GM10248 (cell line): Measurements from ENCODE around the gene ARPC3.

Experiments
- CTCF ChIA-PET: fragments of 300-600 bp; sonication (Branson Sonifier 250); formaldehyde crosslinking; extraction: SDS; loops from one replicate; lab custom pipeline; 2021; ENCODE audit warnings: antibody characterized with exemption; lab: Yijun Ruan, JAX
- POLR2A ChIA-PET: fragments of 350-650 bp; sonication (Branson Sonifier 250); formaldehyde crosslinking; extraction: SDS; loops from one replicate; lab custom pipeline; 2020; ENCODE audit warnings: antibody characterized with exemption; lab: Yijun Ruan, JAX
- DNase-seq: peaks from one replicate; pipeline ENCODE4 v3.0.0; 2012; ENCODE audit errors: extremely low spot score
- TF ChIP-seq, protein P1 (sequence below): IDR thresholded peaks from 2 replicates; pipeline ENCODE4 v1.5.1; 2012; ENCODE audit warnings: mild to moderate bottlenecking, low read depth; ENCODE audit errors: extremely low read depth, missing control alignments, control extremely low read depth

ARPC3 gene

DNA sequence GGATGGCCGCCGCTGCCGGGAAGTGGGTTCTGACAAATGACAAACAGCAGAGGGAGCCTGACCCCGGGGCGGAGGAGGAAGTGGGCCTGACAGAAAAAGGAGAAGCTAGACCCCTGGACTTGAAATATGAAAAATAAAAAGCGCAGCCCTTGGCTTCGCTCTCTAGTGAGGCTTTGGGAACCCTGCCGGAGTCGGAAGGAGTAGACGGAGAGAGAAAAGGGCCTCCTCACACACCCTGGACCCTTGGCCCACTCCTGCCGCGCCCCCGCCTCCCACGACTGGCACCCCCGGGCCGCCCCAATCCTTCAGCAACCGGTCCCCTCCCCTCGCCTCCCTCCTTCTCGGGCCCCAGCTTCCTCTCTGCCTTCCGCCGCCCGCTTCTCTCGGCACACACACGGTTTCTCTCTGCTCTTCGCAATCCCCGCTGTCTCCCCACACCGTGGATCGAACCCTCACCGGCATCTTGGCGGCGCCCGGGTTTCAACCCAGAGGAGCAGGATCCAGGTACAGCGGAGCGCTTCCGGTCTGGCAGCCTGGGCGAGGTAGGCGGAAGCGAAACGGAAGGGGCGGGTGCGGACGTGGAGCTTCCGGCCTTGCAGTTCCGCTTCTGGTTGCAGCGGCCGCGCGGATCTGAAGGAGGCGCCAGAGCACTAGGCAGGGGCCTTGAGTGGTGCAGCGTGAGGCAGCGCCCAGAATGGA lies at the start of gene ARPC3:
TSS of gene ARPC3 (minus strand) at position 539 of the 699 bp plus-strand sequence. CDS start at position 462, 77 bp downstream.
- CTCF ChIA-PET = interaction anchor here (0.6 to 8.8 kb wide), 69 partner anchors 9 to 605 kb away, joined by 3 to 141 read pairs (median 4); partner anchors contain the start of genes FAM216A, GPN3, RAD9B and VPS29
- POLR2A ChIA-PET = interaction anchor here (0.9 to 1.1 kb wide), 4 partner anchors 17 to 162 kb away, joined by 3 to 8 read pairs (median 4); partner anchors contain the start of gene GPN3
- TF ChIP-seq, protein P1, sequence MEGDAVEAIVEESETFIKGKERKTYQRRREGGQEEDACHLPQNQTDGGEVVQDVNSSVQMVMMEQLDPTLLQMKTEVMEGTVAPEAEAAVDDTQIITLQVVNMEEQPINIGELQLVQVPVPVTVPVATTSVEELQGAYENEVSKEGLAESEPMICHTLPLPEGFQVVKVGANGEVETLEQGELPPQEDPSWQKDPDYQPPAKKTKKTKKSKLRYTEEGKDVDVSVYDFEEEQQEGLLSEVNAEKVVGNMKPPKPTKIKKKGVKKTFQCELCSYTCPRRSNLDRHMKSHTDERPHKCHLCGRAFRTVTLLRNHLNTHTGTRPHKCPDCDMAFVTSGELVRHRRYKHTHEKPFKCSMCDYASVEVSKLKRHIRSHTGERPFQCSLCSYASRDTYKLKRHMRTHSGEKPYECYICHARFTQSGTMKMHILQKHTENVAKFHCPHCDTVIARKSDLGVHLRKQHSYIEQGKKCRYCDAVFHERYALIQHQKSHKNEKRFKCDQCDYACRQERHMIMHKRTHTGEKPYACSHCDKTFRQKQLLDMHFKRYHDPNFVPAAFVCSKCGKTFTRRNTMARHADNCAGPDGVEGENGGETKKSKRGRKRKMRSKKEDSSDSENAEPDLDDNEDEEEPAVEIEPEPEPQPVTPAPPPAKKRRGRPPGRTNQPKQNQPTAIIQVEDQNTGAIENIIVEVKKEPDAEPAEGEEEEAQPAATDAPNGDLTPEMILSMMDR = peak; percentile 99
- peak; percentile 93 for DNase-seq

DNA sequence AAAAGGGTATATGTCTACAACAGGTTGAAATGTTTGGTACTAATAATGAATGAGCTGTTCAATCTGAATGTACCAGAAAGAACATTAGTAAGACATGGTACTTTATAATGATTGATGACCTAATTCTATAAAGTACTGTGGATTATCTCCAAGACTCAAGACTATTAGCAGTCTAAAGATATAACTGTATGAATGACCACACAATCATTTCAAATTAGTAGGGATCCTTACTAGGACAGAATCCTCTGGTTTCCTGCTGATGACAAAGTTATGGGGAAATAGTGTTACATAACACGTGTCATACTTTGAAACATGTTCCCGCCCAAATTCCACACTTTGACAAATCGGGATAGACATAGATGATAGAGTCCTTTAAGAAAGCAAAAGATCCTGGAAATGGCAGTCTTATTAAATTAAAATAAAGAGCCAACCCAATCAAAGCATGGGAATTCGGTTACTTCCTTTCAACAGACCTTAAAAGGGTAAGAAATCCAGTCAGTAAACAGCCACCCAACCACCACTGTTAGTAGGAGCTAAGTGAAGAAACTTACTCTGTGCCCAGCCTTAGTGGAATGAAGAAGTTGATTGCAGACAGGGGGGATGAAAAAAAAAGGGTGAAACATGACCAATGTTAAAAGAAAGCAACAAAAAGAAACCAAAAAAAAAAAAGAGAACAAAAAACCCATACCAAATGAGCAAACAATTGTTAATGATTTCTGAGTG lies 49.0 kb upstream of the ARPC3 start:
- ChIA-PET POLR2A (no interaction called here), CTCF (interaction anchor here (1.0 to 7.0 kb wide), 5 partner anchors 10 to 110 kb away, joined by 3 to 39 read pairs (median 8); partner anchors contain the start of genes FAM216A and GPN3)
- no peak for DNase-seq
- TF ChIP-seq, protein P1 = no peak

DNA sequence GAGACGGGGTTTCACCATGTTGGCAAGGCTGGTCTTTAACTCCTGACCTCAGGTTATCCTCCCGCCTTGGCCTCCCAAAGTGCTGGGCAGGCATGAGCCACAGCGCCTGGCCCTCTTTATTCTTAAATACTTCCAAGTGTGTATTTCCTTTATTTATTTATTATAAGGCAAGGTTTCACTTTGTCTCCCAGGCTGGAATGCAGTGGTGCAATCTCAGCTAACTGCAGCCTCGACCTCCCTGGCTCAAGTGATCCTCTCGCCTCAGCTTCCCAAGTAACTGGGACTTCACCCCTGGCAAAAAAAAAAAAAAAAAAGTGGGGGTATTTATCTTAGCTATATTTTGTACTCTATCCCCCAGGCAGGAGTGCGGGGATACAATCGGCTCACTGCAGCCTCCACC lies 25.3 kb upstream of the ARPC3 start:
- ChIA-PET POLR2A (interaction anchor here (0.6 kb wide), 2 partner anchors 183 to 354 kb away, joined by 3 read pairs; no protein-coding TSS in a partner anchor), CTCF (interaction anchor here (0.8 to 2.9 kb wide), 2 partner anchors 8 to 25 kb away, joined by 3 to 7 read pairs; partner anchors contain the start of gene ARPC3)
- no peak for DNase-seq
- TF ChIP-seq, protein P1 = no peak

DNA sequence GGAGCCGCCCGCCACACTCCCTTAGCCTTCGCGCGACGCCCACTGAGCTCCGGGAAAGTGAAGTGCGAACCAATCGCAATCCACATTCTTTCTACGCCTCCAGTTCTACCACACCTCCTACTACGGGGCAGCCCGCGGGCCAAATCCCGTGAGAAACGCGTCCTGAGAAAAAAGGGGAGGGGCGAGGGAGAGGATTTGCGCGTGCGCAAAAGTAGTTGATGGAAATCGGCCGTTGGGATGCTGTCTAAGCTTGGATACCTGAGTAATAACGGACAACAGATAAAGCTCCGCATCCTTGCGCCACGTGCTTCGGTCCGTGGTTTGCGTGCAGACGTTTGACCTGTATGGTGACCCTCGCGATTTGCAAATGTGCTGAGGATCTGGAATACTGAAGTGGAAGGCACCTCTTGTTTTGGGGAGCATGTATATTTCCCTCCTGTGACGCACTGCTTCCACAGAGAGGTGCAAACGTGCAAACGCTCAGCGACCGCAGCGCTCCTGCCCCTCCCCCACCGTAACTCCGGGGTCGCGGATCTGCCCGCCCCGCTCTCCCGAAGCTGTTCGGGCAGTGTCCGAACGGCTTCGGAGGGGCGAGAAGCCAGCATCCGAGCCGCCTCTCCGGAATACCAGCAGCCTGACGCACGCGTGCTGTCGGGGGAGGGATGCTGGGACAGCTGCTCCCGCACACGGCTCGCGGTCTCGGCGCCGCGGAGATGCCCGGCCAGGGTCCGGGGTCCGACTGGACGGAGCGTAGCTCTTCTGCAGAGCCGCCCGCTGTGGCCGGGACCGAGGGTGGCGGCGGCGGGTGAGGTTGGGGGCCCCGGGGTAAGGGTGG lies 18.3 kb upstream of the ARPC3 start, which contains the start of the genes FAM216A and GPN3:
TSS of gene FAM216A (plus strand) at position 632 of the 835 bp plus-strand sequence. CDS start at position 663, 31 bp downstream.
TSS of gene GPN3 (minus strand) at position 44 of the 835 bp plus-strand sequence. CDS start 54 bp downstream, outside the sequence.
- ChIA-PET CTCF (interaction anchor here (0.6 to 6.3 kb wide), 44 partner anchors 9 to 503 kb away, joined by 3 to 71 read pairs (median 4); partner anchors contain the start of genes ARPC3, RAD9B, TCTN1 and VPS29), POLR2A (interaction anchor here (0.6 to 2.0 kb wide), 7 partner anchors 11 to 145 kb away, joined by 3 to 7 read pairs (median 3); partner anchors contain the start of gene ARPC3)
- peak; percentile 96 for DNase-seq
- TF ChIP-seq, protein P1 = no peak

DNA sequence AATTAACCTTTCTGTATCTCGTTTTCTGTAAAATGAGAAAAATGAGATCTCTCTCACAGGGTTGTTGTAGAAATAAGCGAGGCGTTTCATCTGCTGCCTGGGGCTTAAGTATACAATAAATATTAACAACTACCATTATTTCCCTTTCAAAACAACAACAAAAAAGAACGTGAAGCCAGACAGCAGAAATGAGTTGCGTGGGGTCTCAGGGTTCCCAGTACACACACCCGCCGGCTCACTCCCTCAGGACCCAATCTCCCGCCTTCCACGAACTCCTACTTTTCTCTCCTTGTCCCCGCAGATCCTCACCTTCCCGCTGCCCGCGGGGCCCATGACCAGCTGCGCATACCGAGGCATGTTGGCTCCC lies 17.7 kb upstream of the ARPC3 start:
- DNase-seq = no peak
- CTCF ChIA-PET = interaction anchor here (0.7 to 6.3 kb wide), 26 partner anchors 10 to 430 kb away, joined by 3 to 71 read pairs (median 5); partner anchors contain the start of genes ARPC3, RAD9B, TCTN1 and VPS29
- TF ChIP-seq, protein P1 = no peak
- POLR2A ChIA-PET = interaction anchor here (0.6 to 2.0 kb wide), 7 partner anchors 11 to 146 kb away, joined by 3 to 7 read pairs (median 3); partner anchors contain the start of gene ARPC3
